ENCODE measurements around the gene IFT43.

GRCh38 chr14:76015191-76015590 is 29.6 kb downstream of the IFT43 start:
- TF ChIP-seq, protein P1, sequence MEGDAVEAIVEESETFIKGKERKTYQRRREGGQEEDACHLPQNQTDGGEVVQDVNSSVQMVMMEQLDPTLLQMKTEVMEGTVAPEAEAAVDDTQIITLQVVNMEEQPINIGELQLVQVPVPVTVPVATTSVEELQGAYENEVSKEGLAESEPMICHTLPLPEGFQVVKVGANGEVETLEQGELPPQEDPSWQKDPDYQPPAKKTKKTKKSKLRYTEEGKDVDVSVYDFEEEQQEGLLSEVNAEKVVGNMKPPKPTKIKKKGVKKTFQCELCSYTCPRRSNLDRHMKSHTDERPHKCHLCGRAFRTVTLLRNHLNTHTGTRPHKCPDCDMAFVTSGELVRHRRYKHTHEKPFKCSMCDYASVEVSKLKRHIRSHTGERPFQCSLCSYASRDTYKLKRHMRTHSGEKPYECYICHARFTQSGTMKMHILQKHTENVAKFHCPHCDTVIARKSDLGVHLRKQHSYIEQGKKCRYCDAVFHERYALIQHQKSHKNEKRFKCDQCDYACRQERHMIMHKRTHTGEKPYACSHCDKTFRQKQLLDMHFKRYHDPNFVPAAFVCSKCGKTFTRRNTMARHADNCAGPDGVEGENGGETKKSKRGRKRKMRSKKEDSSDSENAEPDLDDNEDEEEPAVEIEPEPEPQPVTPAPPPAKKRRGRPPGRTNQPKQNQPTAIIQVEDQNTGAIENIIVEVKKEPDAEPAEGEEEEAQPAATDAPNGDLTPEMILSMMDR (IDR thresholded peaks at IDR 0.05; ENCODE audit: low read length): no peak
- TF ChIP-seq EZH2phosphoT487 (IDR thresholded peaks at IDR 0.05; ENCODE audit: low read length) (no peak), EZH2 (optimal IDR thresholded peaks at IDR 0.05; ENCODE audit: low read depth, low read length) (no peak)

Measured in MM.1S (cell line).